Amniotic epithelial cell (primary cell): ENCODE results near the gene PDXK.
A peak's percentile ranks its signal among the peaks of the same experiment; 100 is the strongest.

Experiments
- DNase-seq: peaks from one replicate; pipeline ENCODE4 v3.0.0-alpha.2; 2010; ENCODE audit warnings: low read depth

Gene PDXK

GRCh38 chr21:43763901-43764523, 45.1 kb downstream of the PDXK start:
- DNase-seq, result no peak

DNA sequence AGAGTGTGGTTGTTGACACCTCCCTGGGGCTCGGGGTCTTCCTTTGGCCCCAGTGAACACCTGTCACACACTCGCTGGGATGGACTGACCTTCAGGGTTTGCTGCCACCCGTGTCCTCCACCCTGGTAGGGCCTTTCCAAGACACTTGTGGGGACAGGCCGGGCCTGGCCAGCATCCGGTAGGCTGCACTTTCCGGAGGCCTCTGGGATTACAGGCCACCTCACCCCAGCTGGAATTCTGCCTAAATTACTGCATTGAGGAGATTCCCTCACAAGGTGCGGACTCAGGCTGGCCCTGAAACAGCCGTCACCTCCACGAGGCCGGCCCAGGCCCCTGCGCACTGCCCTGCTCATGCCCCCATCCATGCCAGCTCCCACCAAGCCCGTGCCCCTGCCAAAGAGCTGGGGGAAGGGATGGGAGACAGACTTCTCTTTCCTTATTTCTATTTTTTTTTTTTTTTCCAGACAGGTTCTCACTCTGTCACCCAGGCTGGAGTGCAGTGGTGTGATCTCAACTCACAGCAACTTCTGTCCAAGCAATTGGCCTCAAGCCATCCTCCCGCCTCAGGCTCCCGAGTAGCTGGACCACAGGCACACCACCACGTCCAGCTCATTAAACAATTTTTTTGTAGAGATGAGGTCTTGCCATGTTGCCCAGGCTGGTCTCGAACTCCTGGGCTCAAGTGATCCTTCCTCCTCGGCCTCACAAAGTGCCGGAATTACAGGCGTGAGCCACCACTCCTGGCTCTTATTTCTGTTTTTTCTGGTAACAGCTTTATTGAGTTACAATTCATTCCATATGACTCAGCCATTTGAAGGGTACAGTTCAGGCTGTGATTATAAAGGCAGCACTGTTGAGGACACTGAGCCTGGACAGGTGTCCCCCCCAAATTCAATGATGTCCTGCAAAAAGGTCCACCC, 45.9 kb downstream of the PDXK start:
- DNase-seq, result no peak

DNA sequence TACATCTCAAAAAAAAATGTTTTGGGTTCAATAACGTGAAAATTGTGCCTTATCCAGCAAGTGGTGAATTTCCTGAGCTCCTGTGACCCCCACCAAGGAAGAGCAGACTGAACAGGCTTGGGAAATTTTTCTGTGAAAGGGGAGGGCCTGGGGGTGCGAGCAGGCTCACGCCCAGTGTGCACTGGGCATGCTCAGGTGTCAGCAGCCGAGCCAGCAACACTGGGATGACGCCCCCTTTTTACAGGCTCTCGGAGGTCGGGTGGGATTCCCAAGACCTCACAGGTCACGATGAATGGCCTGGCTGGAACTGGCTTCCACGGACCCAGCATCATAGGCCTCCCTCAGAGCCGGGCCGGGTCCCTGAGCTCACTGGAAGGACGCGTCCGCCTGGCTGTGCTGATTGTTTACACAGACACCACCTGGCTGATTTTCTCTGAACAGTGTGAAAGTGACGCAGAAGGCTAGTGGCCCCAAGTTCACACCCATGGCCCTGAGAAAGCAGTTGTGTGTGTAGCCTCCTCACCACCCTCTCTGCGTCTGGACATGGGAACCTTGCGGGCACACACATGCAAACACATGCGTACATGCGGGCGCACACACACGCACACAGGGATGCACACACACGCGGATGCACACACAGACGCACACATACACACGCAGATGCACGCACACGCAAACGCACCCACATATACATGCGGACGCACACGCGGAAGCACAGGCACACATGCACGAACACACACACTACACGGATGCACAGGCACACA, 48.0 kb downstream of the PDXK start:
- DNase-seq, result no peak

GRCh38 chr21:43767498-43767983, 48.6 kb downstream of the PDXK start:
- DNase-seq, result no peak

DNA sequence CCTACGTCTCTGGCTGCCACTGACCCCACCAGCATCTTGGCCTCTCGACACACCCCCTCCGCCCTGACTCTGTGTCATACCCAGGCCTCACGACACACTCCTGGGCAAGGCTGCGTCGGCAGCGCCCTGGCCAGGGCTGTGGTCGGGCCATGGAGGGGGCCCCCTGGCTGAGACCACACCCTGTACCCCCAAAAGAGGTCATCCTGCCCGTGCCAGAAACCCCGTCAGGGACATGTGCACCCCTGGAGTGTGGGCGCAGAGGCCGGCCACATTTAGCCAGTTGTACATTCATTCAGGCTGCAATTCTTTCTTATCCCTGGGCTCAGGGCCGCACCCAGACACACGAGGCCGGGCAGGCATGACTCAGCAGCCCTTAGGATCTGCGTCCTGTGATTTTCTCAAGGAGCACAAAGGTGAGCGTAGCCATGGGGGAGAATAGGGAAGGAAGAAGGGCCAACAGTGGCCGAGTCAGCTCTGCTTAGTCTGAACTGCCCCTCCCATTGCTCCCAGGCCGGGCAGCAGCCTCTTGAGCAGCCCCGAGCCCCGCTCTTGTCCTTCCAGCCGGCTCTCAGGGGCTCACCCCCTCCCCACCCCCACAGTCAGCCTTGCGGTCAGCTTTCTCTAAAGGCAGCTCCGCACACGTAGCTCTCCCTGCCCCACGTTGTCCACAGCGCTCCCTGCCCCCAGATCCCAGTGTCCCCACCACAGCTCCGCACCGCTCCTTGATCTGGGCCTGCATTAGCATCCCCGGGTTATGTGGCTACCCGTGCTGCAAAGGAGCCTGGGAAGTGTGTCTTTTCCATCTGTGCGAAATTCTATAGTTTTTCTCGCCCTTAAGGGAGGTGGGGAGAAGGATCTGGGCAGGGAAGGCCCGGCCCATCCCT, 49.3 kb downstream of the PDXK start:
- DNase-seq, result peak; percentile 90

DNA sequence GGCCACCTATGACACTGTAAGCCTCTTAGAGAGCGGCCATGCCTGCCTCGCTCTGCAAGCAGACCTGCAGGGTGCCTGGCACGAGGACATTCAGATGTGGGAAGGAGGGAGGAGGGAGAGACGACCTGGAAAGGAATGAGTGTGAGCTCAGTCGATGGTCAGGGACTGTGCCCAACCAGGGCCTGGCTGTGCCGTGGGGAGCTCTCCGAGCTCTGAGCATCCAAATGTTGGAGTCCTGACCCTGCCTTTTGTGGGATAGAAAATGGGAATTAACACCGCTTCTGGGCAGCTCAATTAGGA, 49.9 kb downstream of the PDXK start:
- peak; percentile 60 for DNase-seq

GRCh38 chr21:43769325-43769958, 50.5 kb downstream of the PDXK start:
- DNase-seq, result no peak

DNA sequence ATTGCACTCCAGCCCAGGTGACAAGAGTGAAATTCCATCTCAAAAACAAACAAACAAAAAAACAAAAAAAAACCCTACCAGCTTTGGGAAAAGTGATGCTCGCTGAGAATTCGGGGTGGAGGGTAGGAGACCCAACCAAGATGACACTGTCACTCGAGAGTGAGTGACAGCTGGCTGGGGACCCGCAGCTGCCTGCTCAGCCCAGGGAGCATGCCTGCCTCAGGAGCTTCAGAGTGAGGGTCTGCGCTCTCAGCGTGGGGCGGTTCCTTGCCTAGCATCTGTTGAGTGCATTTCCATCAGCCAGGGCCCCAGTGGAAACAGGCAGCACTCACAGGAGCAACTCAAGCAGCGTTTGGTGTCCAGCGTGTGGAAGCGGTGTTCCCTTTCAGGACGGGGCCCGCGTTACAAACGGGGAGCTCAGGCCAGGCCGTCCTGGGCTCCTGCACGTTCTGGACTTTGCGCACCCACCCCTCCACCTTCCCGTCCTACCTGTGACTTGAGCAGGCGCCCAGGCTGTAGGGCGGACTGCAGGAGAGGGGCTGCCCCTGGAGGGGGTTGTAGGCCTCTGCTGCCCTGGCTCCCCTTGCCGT, 51.2 kb downstream of the PDXK start:
- DNase-seq, result no peak

DNA sequence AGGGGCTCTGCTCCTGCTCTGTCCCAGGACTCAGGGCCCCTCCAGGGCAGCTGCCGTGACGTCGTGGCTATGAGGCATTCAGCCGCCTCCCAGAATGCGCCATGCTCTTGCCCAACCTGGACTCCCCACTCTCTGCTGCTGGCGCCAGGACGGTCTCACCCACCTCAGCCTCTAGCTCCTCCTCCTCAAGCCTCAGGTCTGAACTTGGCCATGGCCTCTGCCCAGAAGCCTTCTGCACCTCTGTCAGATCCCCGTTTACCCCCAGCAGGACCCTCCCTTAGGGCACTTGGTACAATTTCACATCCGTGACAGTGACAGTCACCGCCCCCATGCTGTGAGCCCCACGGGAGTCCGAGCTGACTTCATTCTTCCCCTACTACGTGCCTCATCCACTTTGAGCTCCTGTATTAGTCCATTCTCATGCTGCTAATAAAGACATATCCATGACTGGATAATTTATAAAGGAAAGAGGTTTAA, 52.3 kb downstream of the PDXK start:
- no peak for DNase-seq

- no peak for DNase-seq
Observed at GRCh38 chr21:43771698-43772424, 52.9 kb downstream of the PDXK start.

GRCh38 chr21:43772425-43772821, 53.5 kb downstream of the PDXK start:
- no peak for DNase-seq

GRCh38 chr21:43774163-43774562, 55.2 kb downstream of the PDXK start:
- DNase-seq, result no peak

GRCh38 chr21:43775190-43775589, 56.3 kb downstream of the PDXK start:
- no peak for DNase-seq

GRCh38 chr21:43775795-43776430, 57.0 kb downstream of the PDXK start, which contains the start of gene CSTB:
CSTB (minus strand) TSS chr21:43776308; CDS start chr21:43776269, 39 bp downstream.
- no peak for DNase-seq

DNA sequence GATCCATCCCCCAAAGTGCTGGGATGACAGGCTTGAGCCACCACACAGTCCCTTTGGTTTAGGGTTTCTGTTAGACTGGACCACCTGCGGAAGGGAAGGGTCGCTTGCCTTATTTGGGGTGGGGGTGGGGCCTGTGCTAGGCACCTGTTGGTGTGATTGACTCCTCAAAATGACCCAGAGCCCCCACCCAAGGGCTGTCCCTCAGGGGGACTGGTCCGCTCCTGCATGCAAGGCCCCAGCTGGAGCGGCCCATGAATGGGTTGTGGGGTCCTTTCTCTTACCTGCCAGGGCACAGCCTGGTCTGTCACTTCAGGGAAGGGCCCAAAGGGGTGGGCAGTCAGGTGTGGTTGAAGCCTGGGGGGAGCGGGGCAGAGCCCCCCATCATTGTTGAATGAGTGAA, 59.0 kb downstream of the PDXK start:
- DNase-seq, result no peak

DNA sequence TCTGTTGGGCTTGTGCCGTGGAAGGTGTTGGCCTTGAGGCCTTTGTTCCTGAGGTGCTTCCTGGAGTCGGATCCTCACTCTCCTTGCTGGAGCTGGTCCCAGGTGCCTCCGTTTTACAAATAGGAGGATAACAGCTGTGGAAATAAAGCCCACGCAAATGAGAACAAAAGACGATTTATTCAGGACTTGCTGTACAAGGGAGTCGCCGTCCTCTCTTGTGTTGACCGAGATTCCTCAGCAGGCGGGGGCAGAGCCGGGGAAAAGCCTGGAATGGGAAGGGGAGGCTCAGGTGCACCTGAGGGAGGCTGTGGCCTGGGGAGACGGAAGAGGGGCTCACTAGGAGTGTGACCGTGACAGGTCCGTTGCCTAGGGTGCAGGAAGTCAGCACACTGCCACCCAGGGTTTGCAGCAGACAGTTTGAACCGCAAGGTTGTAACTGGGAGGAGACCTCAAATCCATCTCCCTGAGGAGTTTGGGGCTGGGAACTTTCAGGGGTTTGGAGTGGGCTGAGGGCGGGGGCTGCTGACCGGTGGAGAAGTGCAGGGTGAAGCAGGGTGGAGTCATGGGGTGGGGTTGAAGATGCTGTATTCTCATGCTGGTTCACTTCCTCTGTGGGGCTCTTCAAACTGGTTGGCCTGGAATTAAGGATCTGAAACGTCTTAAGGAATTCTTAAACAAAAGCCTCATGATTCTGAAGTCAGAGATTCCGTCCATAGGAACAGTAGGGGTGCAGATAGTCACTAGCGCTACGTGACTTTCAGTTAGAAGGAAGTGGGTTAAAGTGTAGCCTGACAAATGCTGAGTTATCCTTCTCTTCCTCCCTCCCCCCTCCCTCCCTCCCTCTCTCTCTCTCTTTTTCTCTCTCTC, 59.8 kb downstream of the PDXK start:
- no peak for DNase-seq

DNA sequence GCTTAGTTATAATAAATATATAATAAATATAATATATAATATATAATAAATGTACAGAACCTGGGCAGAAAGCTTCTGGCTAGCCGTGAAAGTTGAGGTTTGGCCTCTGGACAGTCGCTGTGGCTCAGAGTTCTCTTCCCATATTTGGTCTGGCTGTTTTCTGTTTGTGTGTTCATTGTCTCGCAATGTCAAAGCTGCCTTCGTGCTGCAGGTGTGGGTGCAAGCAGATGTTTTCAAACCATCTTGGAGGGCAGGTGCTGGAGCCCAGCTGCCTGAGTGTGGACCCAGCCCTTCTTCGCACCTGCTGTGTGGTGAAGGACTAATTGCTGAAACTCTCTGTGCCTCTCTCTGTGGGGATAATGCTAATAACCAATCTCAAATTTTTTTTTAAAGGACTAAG, 60.7 kb downstream of the PDXK start:
- no peak for DNase-seq

- DNase-seq, result no peak
Observed at GRCh38 chr21:43781846-43782245, 62.9 kb downstream of the PDXK start.
